Measurements from ENCODE around the gene TNFRSF1A.

DNA sequence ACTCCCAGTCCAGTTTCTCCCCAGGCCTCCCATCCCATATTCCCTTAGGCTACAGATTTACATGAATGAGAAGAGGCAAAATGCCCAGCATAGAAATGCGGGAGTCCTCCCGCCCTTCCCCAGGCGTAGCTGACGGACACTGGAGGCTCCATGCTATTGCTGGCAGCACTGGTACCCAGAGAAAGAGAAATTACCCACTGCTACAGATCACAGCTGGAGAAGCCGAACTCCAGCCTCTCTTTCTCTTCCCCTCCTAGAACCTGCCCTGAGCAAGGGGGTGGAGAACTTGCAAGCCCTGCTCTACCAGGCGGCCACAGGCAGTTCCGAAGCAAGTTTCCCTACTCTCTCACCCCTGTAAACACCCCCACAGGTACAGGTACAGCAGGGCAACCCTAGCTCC lies 45.7 kb upstream of the TNFRSF1A start:
- TF ChIP-seq POLR2A (IDR thresholded peaks at IDR 0.05) (no peak), POLR2AphosphoS5 (IDR thresholded peaks at IDR 0.05) (no peak)

Measured in spleen (tissue), 3 donors.